Calu3 (cell line): Measurements from ENCODE around the gene CFAP20DC. TPM values are rescaled to one million over a fixed set of nuclear protein-coding genes. Genes with fewer than 3 reads are reported as not detected.

ENCODE experiments used
- BruUV-seq: library from RNA; stranded (reverse); fragments of 400-500 nt; replicated peaks from 2 replicates; lab custom pipeline; 2021; lab: Mats Ljungman, UMichigan
- CTCF ChIA-PET: fragments of 300-600 bp; sonication (Branson Sonifier 250); formaldehyde crosslinking; loops from one replicate; lab custom pipeline; 2022; ENCODE audit warnings: antibody characterized with exemption; lab: Charles Lee
- DNase-seq: peaks from one replicate; pipeline ENCODE4 v3.0.0; 2022
- H3K27ac Mint-ChIP-seq: one replicate; pipeline ENCODE4 v1.8.0; 2022; ENCODE audit warnings: mixed read lengths; ENCODE audit not compliant: unreplicated experiment
- H3K27me3 Mint-ChIP-seq: one replicate; pipeline ENCODE4 v1.8.0; 2022; ENCODE audit warnings: mixed read lengths; ENCODE audit not compliant: unreplicated experiment
- H3K36me3 Mint-ChIP-seq: one replicate; pipeline ENCODE4 v1.8.0; 2022; ENCODE audit warnings: mild to moderate bottlenecking, moderate library complexity, mixed read lengths; ENCODE audit not compliant: insufficient read depth, unreplicated experiment
- H3K4me1 Mint-ChIP-seq: one replicate; pipeline ENCODE4 v1.8.0; 2022; ENCODE audit warnings: mild to moderate bottlenecking, low read depth, mixed read lengths; ENCODE audit not compliant: unreplicated experiment
- H3K4me3 Mint-ChIP-seq: one replicate; pipeline ENCODE4 v1.8.0; 2022; ENCODE audit warnings: mild to moderate bottlenecking, low read depth, moderate library complexity, mixed read lengths; ENCODE audit not compliant: unreplicated experiment
- H3K9me3 Mint-ChIP-seq: one replicate; pipeline ENCODE4 v1.8.0; 2022; ENCODE audit warnings: low read depth, mixed read lengths; ENCODE audit not compliant: unreplicated experiment
- CTCF ChIP-seq: fragments of 200-600 bp; IDR thresholded peaks from one replicate; pipeline ENCODE4 v1.8.0; 2022; ENCODE audit warnings: antibody characterized with exemption; ENCODE audit not compliant: unreplicated experiment
- intact Hi-C: fragments of 100-400 bp; cut with micrococcal nuclease; formaldehyde crosslinking; loops from one replicate; pipeline ENCODE4 v1.10.0; 2022; ENCODE audit not compliant: unreplicated experiment
- total RNA-seq: library from RNA; stranded (reverse); gene quantifications from 2 replicates; pipeline ENCODE4 v1.2.3, GENCODE V29; 2022

The CFAP20DC gene
- total RNA-seq, 1 experiment from 2014 or later, result 5.8 TPM

DNA sequence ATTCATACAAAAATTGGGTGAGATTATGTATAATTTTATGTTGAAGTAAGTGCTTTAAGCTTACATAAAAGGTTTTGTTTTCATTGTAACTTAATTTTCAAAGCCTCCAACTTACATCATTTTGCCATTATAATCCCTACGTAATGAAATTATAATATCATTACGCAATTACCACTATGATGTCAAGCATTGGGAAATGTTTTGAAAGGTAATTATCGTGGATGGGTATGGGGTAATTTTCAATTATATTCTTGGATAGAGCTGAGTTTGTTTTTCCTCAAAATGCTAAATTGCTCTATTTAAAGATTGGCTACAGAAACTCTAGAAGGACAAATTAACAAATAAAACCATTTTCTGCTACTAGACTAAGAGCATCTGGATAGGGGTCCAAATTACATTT, 303.1 kb downstream of the CFAP20DC start:
- Mint-ChIP-seq H3K27ac (no peak overlapping the region), H3K9me3 (no peaks in the 10 kb centered on the region), H3K4me3 (no peak overlapping the region), H3K27me3 (no peaks in the 10 kb centered on the region), H3K36me3 (no peaks in the 10 kb centered on the region), H3K4me1 (peaks cover 7% of the 10 kb centered on the region)
- DNase-seq, result no peak
- TF ChIP-seq CTCF, result no peak
- no TSS peak for BruUV-seq
- intact Hi-C loops, result no loop called here
- CTCF ChIA-PET, result no interaction called here

- intact Hi-C loops, result no loop called here
- Mint-ChIP-seq H3K36me3 (no peaks in the 10 kb centered on the region), H3K9me3 (no peaks in the 10 kb centered on the region), H3K4me1 (peaks cover 7% of the 10 kb centered on the region), H3K27me3 (no peaks in the 10 kb centered on the region), H3K4me3 (no peak overlapping the region), H3K27ac (no peak overlapping the region)
- no peak for DNase-seq
- CTCF ChIA-PET, result no interaction called here
- BruUV-seq, result no TSS peak
- TF ChIP-seq CTCF, result no peak
These were observed 306.5 kb downstream of the CFAP20DC start for GRCh38 chr3:58743296-58743695.

DNA sequence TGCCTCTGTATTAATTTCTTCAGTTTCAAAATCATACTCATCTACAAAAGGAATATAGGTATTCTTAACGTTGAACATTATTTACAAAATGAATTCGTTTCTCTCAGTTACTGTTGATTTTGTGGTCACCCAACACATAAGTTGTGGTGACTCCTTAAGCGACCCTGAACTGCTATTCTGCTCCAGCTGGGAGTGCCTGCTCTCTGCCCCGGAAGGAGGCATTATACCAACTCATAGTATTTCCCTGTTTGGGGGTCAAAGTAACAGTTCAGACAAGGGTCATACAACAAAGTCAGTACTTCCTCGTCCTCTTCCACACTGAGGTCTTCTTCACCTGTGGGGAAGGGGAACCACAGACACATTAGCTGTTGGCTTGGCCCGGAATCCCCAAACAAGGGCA, 307.6 kb downstream of the CFAP20DC start:
- CTCF ChIA-PET, result no interaction called here
- Mint-ChIP-seq H3K36me3 (no peaks in the 10 kb centered on the region), H3K4me3 (no peak overlapping the region), H3K4me1 (peaks cover 7% of the 10 kb centered on the region), H3K9me3 (no peaks in the 10 kb centered on the region), H3K27me3 (no peaks in the 10 kb centered on the region), H3K27ac (no peak overlapping the region)
- TF ChIP-seq CTCF, result no peak
- no TSS peak for BruUV-seq
- intact Hi-C loops, result no loop called here
- no peak for DNase-seq

GRCh38 chr3:58737644-58738043, 312.2 kb downstream of the CFAP20DC start:
- BruUV-seq, result no TSS peak
- TF ChIP-seq CTCF, result no peak
- intact Hi-C loops, result no loop called here
- Mint-ChIP-seq H3K9me3 (no peaks in the 10 kb centered on the region), H3K4me3 (no peak overlapping the region), H3K27me3 (no peaks in the 10 kb centered on the region), H3K4me1 (peaks cover 7% of the 10 kb centered on the region), H3K36me3 (no peaks in the 10 kb centered on the region), H3K27ac (no peak overlapping the region)
- CTCF ChIA-PET, result no interaction called here
- no peak for DNase-seq
